ENCODE measurements around the gene TTC7B. TPM values are rescaled to one million over a fixed set of nuclear protein-coding genes. Genes with fewer than 3 reads are reported as not detected.

Gene TTC7B
- total and polyA plus RNA-seq, 9 of the 15 experiments (the other 6 are each of a cell fraction or from before 2014, with no cell fraction given): 2.2 to 77.2 (median 36.7) TPM

DNA sequence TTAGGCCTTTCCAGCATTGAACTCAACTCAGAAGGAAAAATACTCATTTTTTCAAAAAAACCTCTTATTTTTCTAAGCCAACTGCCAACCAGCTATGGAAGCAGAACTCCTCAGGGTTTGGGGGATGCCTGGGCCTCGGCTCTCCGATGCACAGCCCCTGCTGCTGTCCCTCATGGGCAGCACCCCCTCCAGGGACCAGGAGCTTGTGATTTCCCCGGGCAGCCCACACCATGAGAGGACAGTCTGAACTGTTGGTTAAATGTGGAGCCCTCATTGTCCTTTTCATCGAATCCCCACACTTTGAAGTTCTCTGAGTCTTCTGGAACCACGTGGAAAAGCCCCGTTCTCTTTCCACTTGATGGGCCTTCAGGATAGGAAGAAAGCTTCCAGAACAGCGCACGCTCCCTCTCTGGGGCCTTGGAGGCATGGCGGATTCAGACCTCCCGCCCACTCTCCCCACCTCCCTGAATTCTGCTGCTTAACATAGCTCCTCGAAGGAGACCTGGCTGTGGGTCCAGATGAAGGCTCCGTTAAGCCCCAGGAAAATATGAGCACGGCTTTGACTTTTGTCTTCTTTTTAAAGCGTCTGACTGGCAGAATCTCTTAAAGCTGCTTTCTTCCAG, 262.8 kb downstream of the TTC7B start:
- Histone ChIP-seq H4K20me1 (replicated peaks; ENCODE audit: control insufficient read depth, insufficient read depth, low read length) (no peaks in the 10 kb centered on the region), H3K27me3 (ENCODE audit: control insufficient read depth in 2 of 2, insufficient read depth in 2 of 2, low read length in 2 of 2) (no peaks in the 10 kb centered on the region), H3K4me2 (ENCODE audit: insufficient read depth, low read length) (no peak overlapping the region), H3K79me2 (ENCODE audit: control insufficient read depth, insufficient read depth, low read length) (no peaks in the 10 kb centered on the region), H3K9me3 (replicated peaks; ENCODE audit: control insufficient read depth, insufficient read depth, low read depth, low read length) (no peaks in the 10 kb centered on the region), H3K4me1 (replicated peaks in 1 of 2; ENCODE audit: control insufficient read depth in 2 of 2, insufficient read depth in 2 of 2, low read length in 2 of 2) (peaks cover 22 to 45% of the 10 kb centered on the region in 2 experiments; a peak in 4 of 5 replicates), H3K36me3 (ENCODE audit: control insufficient read depth, insufficient read depth, low read length) (no peaks in the 10 kb centered on the region), H2AFZ (ENCODE audit: low read depth, low read length) (no peak overlapping the region), H3K9ac (ENCODE audit: insufficient read depth in 1 of 2, low read depth in 2 of 2, low read length in 2 of 2) (no peak overlapping the region), H3K4me3 (no peak overlapping the region), H3K9me1 (ENCODE audit: control insufficient read depth, insufficient read depth, low read length) (no peaks in the 10 kb centered on the region), H3K27ac (ENCODE audit: extremely low read depth, low read depth, low read length) (no peak overlapping the region)
- DNase-seq (ENCODE audit: extremely low read depth in 1 of 4, low spot score in 3 of 4): no peak
- POLR2A ChIA-PET: interaction anchor here (0.7 kb wide), 1 partner anchor 17 kb away, joined by 3 read pairs; no protein-coding TSS in a partner anchor
- TF ChIP-seq NR4A1 (CRISPR knock-in tag; IDR thresholded peaks at IDR 0.05) (no peak), NR4A1 (tag; IDR thresholded peaks at IDR 0.05) (no peak), HOMEZ (CRISPR knock-in tag; IDR thresholded peaks at IDR 0.05) (no peak), DMBX1 (CRISPR knock-in tag; IDR thresholded peaks at IDR 0.05; ENCODE audit: borderline replicate concordance) (no peak), RBM15 (IDR thresholded peaks at IDR 0.05; ENCODE audit: insufficient read depth, low read length) (no peak), ZMIZ1 (IDR thresholded peaks at IDR 0.05; ENCODE audit: low read depth in 2 of 2, low read length in 2 of 2) (no peak), HSF4 (CRISPR knock-in tag; IDR thresholded peaks at IDR 0.05; ENCODE audit: borderline replicate concordance) (no peak), TAF1 (IDR thresholded peaks at IDR 0.05; ENCODE audit: control insufficient read depth, extremely low read depth, insufficient read depth, low read length, severe bottlenecking) (no peak), FUS (optimal IDR thresholded peaks at IDR 0.05; ENCODE audit: low read depth, low read length) (no peak), NELFE (IDR thresholded peaks at IDR 0.05; ENCODE audit: insufficient read depth, insufficient read length) (no peak), NR2C2 (CRISPR knock-in tag; IDR thresholded peaks at IDR 0.05) (no peak), NR2C2 (tag; IDR thresholded peaks at IDR 0.05) (no peak)
- BruUV-seq (replicated peaks): no TSS peak
- ATAC-seq: no peak
- CTCF ChIA-PET (ENCODE audit: low intra/inter-chr PET ratio): no interaction called here
- intact Hi-C loops (cut with micrococcal nuclease) (no loop called here), in situ Hi-C loops (cut with MboI) (no loop called here)
- no peak for FAIRE-seq
- WGBS (ENCODE audit: insufficient coverage, low coverage, missing lambda C conversion rate): 78% methylated on average over 10 of the region's 14 CpGs

All from K562 (cell line).